ENCODE results near the gene UBFD1. TPM values are rescaled to one million over a fixed set of nuclear protein-coding genes. Genes with fewer than 3 reads are reported as not detected.

The UBFD1 gene
- total and polyA plus RNA-seq, 10 of the 15 experiments (the other 5 are each of a cell fraction or from before 2014, with no cell fraction given), result 7.3 to 48.5 (median 32.1) TPM

DNA sequence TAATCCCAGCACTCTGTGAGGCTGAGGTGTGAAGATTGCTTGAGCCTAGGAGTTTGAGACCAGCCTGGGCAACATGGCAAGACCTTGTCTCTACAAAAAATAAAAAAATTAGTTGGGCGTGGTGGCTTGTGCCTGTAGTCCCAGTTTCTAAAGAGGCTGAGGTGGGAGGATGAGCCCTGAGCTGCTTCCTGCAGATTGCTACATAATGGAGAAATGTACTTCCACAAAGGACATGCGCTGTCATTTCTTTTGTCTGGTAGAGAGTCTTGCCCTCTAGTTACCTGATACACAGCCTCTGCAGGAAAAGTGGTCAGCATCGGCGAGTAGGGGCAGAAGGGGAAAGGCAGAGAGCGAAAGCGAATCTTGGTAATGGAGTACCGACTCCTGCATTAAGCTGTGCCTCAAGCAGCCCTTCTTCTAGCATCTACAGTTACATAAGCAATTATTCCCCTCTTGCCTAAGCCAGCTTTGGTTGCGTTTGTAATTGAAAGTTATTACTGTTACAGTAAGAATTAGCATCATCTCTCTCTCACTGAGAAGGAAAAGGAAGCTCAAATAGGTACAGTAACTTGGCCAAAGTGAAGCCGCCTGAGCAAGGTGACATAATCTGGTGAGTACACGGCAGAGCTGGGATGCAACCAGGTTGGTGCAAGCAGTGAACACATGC, 28.8 kb upstream of the UBFD1 start (continued):
- TF ChIP-seq RCOR1 (conservative IDR thresholded peaks at IDR 0.05; ENCODE audit: low read depth, low read length) (no peak), TAF1 (IDR thresholded peaks at IDR 0.05; ENCODE audit: borderline replicate concordance, low read depth, low read length) (no peak)

DNA sequence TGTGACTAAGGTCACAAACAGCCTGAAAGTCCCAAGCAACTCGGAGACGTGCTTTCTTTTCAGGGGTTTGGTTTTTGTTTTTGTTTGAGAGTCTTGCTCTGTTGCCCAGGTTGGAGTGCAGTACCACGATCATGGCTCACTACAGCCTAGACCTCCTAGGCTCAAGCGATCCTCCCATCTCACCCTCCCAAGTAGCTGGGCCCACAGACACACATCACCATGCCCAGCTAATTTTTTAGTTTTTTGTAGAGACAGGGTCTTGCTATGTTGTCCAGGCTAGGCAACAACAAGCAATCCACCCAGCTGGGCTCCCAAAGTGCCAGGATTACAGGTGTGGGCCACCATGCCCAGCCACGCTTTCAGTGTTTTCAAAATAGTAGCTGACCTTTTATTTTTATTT, 27.5 kb upstream of the UBFD1 start:
- Histone ChIP-seq H3K9ac (ENCODE audit: control insufficient read depth, insufficient read depth, low read length) (no peak overlapping the region), H2AFZ (ENCODE audit: control insufficient read depth, low read depth, low read length) (no peak overlapping the region), H3K4me2 (ENCODE audit: control insufficient read depth, insufficient read depth) (no peak overlapping the region), H3K4me1 (ENCODE audit: control insufficient read depth, insufficient read depth, low read length) (no peaks in the 10 kb centered on the region), H3K4me3 (no peak overlapping the region), H3K9me3 (replicated peaks; ENCODE audit: control insufficient read depth, insufficient read depth, low read length) (no peaks in the 10 kb centered on the region), H3K27ac (ENCODE audit: control insufficient read depth, insufficient read depth) (no peak overlapping the region), H3K27me3 (replicated peaks in 1 of 2; ENCODE audit: control insufficient read depth in 2 of 2, insufficient read depth in 2 of 2, low read length in 1 of 2) (no peaks in the 10 kb centered on the region), H3K36me3 (ENCODE audit: control insufficient read depth in 2 of 2, insufficient read depth in 2 of 2, low read length in 1 of 2) (peaks cover 18 to 37% of the 10 kb centered on the region in 2 experiments; a peak in 3 of 4 replicates), H4K20me1 (ENCODE audit: control insufficient read depth, insufficient read depth) (no peaks in the 10 kb centered on the region; the same call in 1 of the 2 replicates), H3K79me2 (ENCODE audit: control insufficient read depth, insufficient read depth, low read length) (no peaks in the 10 kb centered on the region)
- WGBS (ENCODE audit: insufficient coverage, insufficient replicate concordance, low lambda C conversion rate, missing lambda C conversion rate), result 87% methylated on average over 5 of the region's 5 CpGs
- SMC1A ChIA-PET (ENCODE audit: uncharacterized antibody, unreplicated experiment), result no interaction called here
- POLR2A ChIA-PET, result interaction anchor here (0.6 kb wide), 1 partner anchor 39 kb away, joined by 3 read pairs; no protein-coding TSS in a partner anchor
- no TSS peak for BruUV-seq (replicated peaks)
- CTCF ChIA-PET, result no interaction called here
- TF ChIP-seq TCF3 (IDR thresholded peaks at IDR 0.05; ENCODE audit: borderline replicate concordance, insufficient read depth, low read depth, low read length), result no peak
- TF ChIP-seq DPF2 (IDR thresholded peaks at IDR 0.05), result no peak
- no peak for TF ChIP-seq RFX5 (IDR thresholded peaks at IDR 0.05; ENCODE audit: low read depth, low read length)
- no peak for TF ChIP-seq GABPA (IDR thresholded peaks at IDR 0.05; ENCODE audit: low read depth)
- TF ChIP-seq, protein P1, sequence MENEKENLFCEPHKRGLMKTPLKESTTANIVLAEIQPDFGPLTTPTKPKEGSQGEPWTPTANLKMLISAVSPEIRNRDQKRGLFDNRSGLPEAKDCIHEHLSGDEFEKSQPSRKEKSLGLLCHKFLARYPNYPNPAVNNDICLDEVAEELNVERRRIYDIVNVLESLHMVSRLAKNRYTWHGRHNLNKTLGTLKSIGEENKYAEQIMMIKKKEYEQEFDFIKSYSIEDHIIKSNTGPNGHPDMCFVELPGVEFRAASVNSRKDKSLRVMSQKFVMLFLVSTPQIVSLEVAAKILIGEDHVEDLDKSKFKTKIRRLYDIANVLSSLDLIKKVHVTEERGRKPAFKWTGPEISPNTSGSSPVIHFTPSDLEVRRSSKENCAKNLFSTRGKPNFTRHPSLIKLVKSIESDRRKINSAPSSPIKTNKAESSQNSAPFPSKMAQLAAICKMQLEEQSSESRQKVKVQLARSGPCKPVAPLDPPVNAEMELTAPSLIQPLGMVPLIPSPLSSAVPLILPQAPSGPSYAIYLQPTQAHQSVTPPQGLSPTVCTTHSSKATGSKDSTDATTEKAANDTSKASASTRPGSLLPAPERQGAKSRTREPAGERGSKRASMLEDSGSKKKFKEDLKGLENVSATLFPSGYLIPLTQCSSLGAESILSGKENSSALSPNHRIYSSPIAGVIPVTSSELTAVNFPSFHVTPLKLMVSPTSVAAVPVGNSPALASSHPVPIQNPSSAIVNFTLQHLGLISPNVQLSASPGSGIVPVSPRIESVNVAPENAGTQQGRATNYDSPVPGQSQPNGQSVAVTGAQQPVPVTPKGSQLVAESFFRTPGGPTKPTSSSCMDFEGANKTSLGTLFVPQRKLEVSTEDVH (IDR thresholded peaks at IDR 0.05; ENCODE audit: low read depth, partially characterized antibody), result no peak
- TF ChIP-seq RELA (IDR thresholded peaks at IDR 0.05; ENCODE audit: borderline replicate concordance, partially characterized antibody), result no peak
- no peak for TF ChIP-seq TCF7 (IDR thresholded peaks at IDR 0.05; ENCODE audit: borderline replicate concordance)
- no peak for TF ChIP-seq SMAD1 (IDR thresholded peaks at IDR 0.05; ENCODE audit: low read depth, partially characterized antibody)
- no peak for TF ChIP-seq ZSCAN29 (IDR thresholded peaks at IDR 0.05)
- TF ChIP-seq SUZ12 (IDR thresholded peaks at IDR 0.05; ENCODE audit: unreplicated experiment), result no peak
- TF ChIP-seq BCL11A (IDR thresholded peaks at IDR 0.05; ENCODE audit: low read depth, low read length), result no peak
- TF ChIP-seq, protein P2, sequence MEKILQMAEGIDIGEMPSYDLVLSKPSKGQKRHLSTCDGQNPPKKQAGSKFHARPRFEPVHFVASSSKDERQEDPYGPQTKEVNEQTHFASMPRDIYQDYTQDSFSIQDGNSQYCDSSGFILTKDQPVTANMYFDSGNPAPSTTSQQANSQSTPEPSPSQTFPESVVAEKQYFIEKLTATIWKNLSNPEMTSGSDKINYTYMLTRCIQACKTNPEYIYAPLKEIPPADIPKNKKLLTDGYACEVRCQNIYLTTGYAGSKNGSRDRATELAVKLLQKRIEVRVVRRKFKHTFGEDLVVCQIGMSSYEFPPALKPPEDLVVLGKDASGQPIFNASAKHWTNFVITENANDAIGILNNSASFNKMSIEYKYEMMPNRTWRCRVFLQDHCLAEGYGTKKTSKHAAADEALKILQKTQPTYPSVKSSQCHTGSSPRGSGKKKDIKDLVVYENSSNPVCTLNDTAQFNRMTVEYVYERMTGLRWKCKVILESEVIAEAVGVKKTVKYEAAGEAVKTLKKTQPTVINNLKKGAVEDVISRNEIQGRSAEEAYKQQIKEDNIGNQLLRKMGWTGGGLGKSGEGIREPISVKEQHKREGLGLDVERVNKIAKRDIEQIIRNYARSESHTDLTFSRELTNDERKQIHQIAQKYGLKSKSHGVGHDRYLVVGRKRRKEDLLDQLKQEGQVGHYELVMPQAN (conservative IDR thresholded peaks at IDR 0.05), result no peak
- no peak for TF ChIP-seq EED (IDR thresholded peaks at IDR 0.05; ENCODE audit: low read depth)
- DNase-seq (ENCODE audit: low read depth, low spot score) (no peak), FAIRE-seq (no peak), ATAC-seq (no peak)
- intact Hi-C loops (cut with micrococcal nuclease; ENCODE audit: unreplicated experiment) (no loop called here), in situ Hi-C loops (cut with MboI) (no loop called here)
- RAD21 ChIA-PET (ENCODE audit: unreplicated experiment), result no interaction called here
